Fibroblast of mammary gland (primary cell): ENCODE measurements around the gene CISH.

ENCODE experiments used
- DNase-seq: peaks from one replicate; pipeline ENCODE4 v3.0.0-alpha.2; 2010; ENCODE audit warnings: low read depth
- H3K4me3 ChIP-seq: 2 replicates; pipeline ENCODE4 v1.5.1; 2011; ENCODE audit warnings: low read depth, mild to moderate bottlenecking, low read length, moderate library complexity; ENCODE audit not compliant: control insufficient read depth
- CTCF ChIP-seq: conservative IDR thresholded peaks from 2 replicates; pipeline ENCODE4 v1.5.1; 2011; ENCODE audit warnings: low read depth, low read length, inconsistent platforms; ENCODE audit not compliant: control insufficient read depth, insufficient read depth

CISH gene

GRCh38 chr3:50568947-50569749 lies 42.4 kb downstream of the CISH start, which contains the start of gene HEMK1:
TSS of gene HEMK1 (plus strand) at chr3:50569522. CDS start at chr3:50571105, 1,583 bp downstream.
- TF ChIP-seq CTCF = no peak
- peak within 1 kb of the TSS; percentile 99 for H3K4me3 ChIP-seq
- DNase-seq = peak; percentile 93

- DNase-seq = peak; percentile 87
- H3K4me3 ChIP-seq = peak within 1 kb of the TSS; percentile 99
- no peak for TF ChIP-seq CTCF
Measured at GRCh38 chr3:50567386-50568167, 44.0 kb downstream of the CISH start, which contains the start of gene C3orf18. TSS of gene C3orf18 (minus strand) at chr3:50567747. CDS start at chr3:50565699, 2,048 bp downstream.

GRCh38 chr3:50567011-50567385 lies 44.6 kb downstream of the CISH start:
- no peak for DNase-seq
- no peak for TF ChIP-seq CTCF
- peak overlapping the region; percentile 49 for H3K4me3 ChIP-seq

- TF ChIP-seq CTCF = no peak
- no peak for DNase-seq
- H3K4me3 ChIP-seq = no peak overlapping the region
Measured at GRCh38 chr3:50564321-50564720, 47.3 kb downstream of the CISH start.

- no peak overlapping the region for H3K4me3 ChIP-seq
- DNase-seq = no peak
- no peak for TF ChIP-seq CTCF
Measured at GRCh38 chr3:50563867-50564266, 47.7 kb downstream of the CISH start.

GRCh38 chr3:50562861-50563260 lies 48.7 kb downstream of the CISH start:
- no peak for TF ChIP-seq CTCF
- peak; percentile 81 for DNase-seq
- no peak overlapping the region for H3K4me3 ChIP-seq
